Stimulated activated CD8-positive, alpha-beta memory T cell treated with anti-CD3 and anti-CD28 coated beads, Interleukin-15, amount 100 ng/mL, for 1 hour (primary cell): ENCODE measurements around the gene STRADB.
"Not testable (repeated sequence)": the region's sequence is repeated elsewhere in the genome, so short reads cannot be mapped to it uniquely, and the experiment has no call there.

Experiments used
- DNase-seq: peaks from one replicate; pipeline ENCODE4 v3.0.0-alpha.2; 2020; ENCODE audit warnings: low read depth

STRADB gene, protein sequence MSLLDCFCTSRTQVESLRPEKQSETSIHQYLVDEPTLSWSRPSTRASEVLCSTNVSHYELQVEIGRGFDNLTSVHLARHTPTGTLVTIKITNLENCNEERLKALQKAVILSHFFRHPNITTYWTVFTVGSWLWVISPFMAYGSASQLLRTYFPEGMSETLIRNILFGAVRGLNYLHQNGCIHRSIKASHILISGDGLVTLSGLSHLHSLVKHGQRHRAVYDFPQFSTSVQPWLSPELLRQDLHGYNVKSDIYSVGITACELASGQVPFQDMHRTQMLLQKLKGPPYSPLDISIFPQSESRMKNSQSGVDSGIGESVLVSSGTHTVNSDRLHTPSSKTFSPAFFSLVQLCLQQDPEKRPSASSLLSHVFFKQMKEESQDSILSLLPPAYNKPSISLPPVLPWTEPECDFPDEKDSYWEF

GRCh38 chr2:201451292-201452057 is at the start of gene STRADB, which contains the start of gene TRAK2:
Gene STRADB, plus strand, starts transcription at chr2:201451740. Its CDS starts 3,101 bp downstream, at chr2:201454841.
Gene TRAK2, minus strand, starts transcription at chr2:201451458. Its CDS starts 30,951 bp downstream, at chr2:201420507.
- DNase-seq: peak; percentile 92

- no peak for DNase-seq
Measured at GRCh38 chr2:201401815-201402214, 49.7 kb upstream of the STRADB start.

DNA sequence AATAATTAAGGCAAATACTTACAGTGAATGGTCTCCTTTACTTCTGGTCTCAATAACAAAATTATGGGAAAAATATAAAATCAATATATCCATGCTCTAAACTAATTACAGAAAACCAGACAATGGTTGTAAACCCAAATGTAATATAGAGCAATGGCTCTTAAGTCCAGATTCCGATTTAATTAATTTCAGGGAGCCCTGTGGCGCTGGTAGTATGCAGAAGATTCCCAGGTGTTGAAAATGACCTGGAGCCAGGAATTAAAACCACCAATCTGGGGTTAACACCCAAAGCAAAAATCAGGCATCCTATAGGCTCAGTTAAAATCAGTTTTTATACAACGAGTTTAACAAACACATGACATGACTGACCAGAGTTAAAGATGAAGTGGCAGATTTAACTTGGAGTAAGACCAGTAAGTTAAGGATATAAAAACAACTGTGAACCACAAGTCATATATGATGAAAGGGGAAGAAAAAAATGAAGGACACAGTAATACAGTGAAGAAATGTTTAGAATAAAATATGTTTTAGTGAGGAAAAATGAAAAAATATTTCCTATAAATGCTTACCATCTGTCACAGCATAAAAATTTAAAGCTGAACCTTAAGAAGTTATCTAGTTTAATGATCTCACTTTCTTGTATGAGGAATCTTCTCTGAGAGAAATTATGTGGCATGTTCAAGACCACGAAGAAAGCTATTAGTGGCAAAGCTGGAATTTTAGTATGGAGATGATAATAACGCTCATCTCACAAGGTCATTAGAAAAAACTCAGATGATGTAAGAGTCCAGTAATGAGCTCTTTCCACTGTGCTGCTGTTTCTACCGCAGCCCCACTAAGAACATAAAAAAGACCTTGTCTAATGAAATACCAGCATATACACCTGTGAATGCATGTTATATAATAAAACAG is 48.6 kb upstream of the STRADB start:
- no peak for DNase-seq

DNA sequence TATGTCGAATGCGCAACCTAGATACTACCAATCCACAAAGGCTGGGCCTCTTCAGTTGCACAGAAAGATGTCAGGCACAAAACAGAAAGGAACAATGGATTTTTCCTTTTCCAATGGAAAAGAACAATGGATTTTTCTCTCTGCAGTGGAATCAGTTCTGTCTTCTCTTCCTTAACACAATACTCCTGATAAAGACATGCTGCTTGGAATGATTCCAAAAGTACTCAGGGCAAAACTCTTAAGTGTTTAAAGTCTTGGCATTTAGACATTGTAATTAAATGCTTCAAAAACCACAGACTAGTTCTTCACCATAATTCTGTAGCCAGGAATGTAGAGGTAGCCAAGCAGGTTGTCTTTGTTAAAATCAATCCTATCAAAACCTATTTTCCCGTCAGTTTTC is 47.7 kb upstream of the STRADB start:
- no peak for DNase-seq

GRCh38 chr2:201404699-201405280 is 46.8 kb upstream of the STRADB start:
- no peak for DNase-seq

- no peak for DNase-seq
Measured at GRCh38 chr2:201406077-201406662, 45.4 kb upstream of the STRADB start.

DNA sequence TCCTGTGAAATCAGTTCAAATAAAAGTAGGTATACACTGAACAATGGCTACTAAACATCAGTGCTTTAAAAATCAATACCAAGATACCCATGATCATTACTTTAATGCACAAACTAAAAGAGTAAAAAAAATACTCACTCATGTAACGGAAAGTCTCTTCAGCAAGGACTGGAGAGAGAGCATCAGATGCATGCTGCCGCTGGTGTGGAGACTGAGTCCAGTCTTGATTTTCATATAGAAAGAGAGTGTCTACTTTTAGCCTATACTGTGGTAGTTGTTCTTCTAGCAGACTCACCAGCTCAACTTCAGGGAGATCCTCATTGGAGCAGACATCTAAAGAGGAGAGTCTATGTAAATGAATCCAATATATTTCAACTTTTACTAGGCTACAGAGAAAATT is 44.3 kb upstream of the STRADB start:
- no peak for DNase-seq

DNA sequence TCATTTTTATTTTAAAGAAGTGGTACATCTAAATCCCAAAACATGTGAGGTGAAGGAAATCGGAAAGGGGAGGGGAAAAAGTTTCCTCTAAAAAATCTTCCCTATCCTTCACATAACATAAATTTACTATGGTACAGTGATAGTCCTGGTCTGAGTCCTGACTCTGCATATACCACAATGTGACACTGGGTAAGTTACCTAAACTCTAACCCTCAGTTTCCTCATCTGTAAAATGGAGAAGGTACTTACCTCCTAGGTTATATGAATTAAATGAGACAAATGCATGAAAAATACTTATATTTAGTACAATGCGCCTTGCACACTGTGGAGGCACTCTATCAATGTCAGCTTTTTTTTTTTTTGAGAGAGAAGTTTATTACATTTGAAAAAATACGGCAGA is 42.6 kb upstream of the STRADB start:
- DNase-seq: no peak

GRCh38 chr2:201411421-201411820 is 40.1 kb upstream of the STRADB start:
- no peak for DNase-seq

DNA sequence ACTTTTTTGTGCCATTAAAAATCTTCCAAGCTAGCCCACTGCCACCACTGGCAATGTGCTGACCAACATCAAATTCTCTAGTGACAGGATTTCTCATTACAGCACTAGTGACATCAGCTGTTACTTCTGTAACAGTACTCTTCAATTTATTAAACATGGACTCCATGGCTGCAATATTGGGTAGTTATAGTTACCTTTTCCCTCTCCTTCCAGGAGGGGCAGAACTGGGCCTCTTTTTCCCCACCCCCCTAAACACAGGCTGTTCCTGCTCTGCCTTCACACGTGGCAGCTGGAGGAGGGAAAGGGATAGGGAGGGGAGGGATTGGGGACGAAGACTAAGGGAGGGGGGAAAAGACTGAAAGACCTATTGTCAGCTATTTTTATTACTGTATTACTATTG is 38.4 kb upstream of the STRADB start:
- no peak for DNase-seq

- no peak for DNase-seq
Measured at GRCh38 chr2:201413552-201413951, 38.0 kb upstream of the STRADB start.

DNA sequence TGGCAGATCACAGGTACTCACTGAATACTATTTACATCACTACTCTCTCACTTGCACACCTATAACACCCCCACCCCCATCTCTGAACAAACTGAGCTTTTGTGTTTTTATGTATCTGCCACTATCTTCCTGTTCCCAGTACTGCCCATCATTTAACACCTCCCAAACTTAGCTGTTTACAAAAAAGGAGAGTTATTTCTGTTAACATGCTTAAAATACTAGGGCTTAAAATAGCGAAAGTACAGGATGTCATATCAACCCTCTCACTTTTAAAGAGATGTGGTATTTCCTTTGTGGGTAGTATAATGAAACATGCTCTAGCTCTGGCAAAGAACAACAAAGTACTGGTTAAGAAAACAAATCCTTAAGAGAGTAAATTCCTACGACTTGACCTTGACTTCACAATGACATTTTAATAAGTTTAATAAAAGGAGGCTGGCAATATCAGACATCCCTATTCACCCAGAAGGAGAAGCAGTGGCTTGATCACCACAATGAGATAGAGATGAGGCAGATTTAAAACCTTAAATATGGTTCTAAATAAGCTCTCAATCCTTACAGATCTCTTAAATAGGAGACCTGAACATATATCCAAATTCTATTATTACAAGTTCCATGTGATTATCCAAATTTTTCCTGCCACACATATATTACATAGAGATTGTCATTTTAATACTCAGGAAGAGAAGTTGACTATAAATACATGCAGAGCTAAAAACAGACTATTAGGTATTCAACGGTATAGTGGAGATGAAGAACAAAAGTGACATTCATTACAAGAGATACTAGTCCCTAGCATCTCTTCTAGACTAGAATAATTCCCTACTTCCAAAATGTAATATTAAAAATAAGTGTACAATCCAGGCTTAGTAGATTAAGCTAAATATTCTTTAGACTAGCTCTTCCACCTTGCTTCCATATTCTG is 37.2 kb upstream of the STRADB start:
- DNase-seq: no peak

DNA sequence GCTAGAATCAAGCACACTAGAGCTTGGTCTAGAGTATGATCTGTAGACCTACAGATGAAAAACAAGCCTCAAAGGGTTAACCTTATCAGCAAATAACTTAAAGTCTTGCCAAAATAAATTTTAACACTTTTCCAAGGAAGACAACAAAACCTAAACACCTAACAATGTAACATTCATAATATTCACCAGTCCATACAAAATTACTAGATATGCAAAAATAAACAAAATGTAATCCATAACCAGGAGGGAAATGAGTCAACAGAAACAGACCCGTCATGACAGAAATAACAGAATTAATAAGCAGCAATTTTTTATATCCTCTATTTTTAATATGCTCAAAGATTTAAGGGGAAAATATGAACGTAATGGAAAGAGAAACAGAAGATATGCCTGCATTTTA is 36.4 kb upstream of the STRADB start:
- DNase-seq: no peak

- no peak for DNase-seq
Measured at GRCh38 chr2:201419057-201419635, 32.4 kb upstream of the STRADB start.

- DNase-seq: no peak
Measured at GRCh38 chr2:201419986-201420385, 31.6 kb upstream of the STRADB start.

DNA sequence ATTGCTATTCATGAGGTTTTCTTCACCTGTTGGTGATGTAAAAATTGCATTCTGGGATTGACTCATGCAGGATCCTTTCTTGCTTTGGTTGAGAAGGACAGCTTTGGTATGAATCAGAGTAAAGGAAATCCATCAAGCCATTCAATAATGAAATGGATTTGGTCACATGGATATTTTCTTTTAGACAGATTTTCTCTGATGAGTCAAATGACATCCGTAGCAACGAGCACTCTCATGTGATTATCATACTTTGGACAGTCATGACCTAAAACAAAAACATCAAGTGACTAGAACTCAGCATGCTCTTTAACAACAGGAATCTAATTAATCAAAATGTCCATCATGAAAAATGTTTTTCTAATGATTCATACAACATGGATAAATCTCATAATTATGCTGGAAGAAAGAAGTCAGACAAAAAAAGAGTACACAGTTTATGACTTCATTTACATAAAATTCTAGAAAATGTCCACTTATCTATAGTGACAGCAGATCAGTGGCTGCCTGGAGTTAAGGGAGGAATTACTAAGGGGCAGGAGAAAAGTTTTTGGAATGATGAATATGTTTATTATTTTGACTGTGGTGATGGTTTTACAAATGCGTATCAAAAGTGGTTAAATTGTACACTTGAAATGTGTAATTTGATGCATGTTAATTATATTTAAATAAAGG is 31.0 kb upstream of the STRADB start:
- no peak for DNase-seq

- DNase-seq: no peak
Measured at GRCh38 chr2:201425952-201426351, 25.6 kb upstream of the STRADB start.

GRCh38 chr2:201428366-201428765 is 23.2 kb upstream of the STRADB start:
- not testable (repeated sequence) for DNase-seq

DNA sequence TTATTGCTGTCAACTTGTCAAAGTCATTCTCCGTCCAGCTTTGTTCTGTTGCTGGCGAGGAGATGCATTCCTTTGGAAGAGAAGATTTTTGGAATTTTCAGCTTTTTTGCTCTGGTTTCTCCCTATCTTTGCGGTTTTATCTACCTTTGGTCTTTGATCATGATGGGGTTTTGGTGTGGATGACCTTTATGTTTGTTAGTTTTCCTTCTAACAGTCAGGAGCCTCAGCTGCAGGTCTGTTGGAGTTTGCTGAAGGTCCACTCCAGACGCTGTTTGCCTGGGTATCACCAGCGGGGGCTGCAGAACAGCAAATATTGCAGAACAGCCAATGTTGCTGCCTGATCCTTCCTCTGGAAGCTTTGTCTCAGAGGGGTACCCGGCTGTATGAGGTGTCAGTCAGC is 21.7 kb upstream of the STRADB start:
- DNase-seq: not testable (repeated sequence)
